Common myeloid progenitor, CD34-positive (primary cell): ENCODE data around the gene CFAP161.
A peak's percentile ranks its signal among the peaks of the same experiment; 100 is the strongest.

Experiments
- CTCF ChIA-PET: fragments of 350-600 bp; sonication (Branson Sonifier 250); formaldehyde crosslinking; loops from one replicate; lab custom pipeline; 2021; ENCODE audit warnings: antibody characterized with exemption; lab: Charles Lee
- POLR2A ChIA-PET: fragments of 350-600 bp; sonication (Branson Sonifier 250); formaldehyde crosslinking; loops from one replicate; lab custom pipeline; 2021; ENCODE audit warnings: antibody characterized with exemption; lab: Charles Lee
- DNase-seq, 3 donors: peaks; one replicate each; pipeline versions ENCODE4 v3.0.0 to v3.0.0-alpha.2; 2013
- H3K27ac ChIP-seq, 2 experiments: 1 replicate in 1 of 2; 2 replicates in 1 of 2; pipeline ENCODE4 v1.7.0; 2013; ENCODE audit warnings: inconsistent platforms in 2 of 2, low read length in 2 of 2, mild to moderate bottlenecking in 2 of 2, low read depth in 1 of 2, moderate library complexity in 1 of 2; ENCODE audit not compliant: severe bottlenecking in 2 of 2, insufficient read depth in 1 of 2, poor library complexity in 1 of 2
- H3K27me3 ChIP-seq, 5 experiments: replicated peaks in 2 of 5; 1 replicate in 3 of 5; 2 replicates in 2 of 5; pipeline versions ENCODE4 v1.6.1 to v1.7.0; 2013; ENCODE audit warnings: low read length in 4 of 5, mild to moderate bottlenecking in 2 of 5, moderate library complexity in 2 of 5, inconsistent platforms in 1 of 5; ENCODE audit not compliant: insufficient read depth in 5 of 5, control insufficient read depth in 4 of 5
- H3K36me3 ChIP-seq, 4 experiments: 1 replicate in 2 of 4; 2 replicates in 2 of 4; pipeline versions ENCODE4 v1.6.1 to v1.7.0; 2013; ENCODE audit warnings: low read length in 3 of 4, control low read depth in 1 of 4, mild to moderate bottlenecking in 1 of 4; ENCODE audit not compliant: control insufficient read depth in 4 of 4, insufficient read depth in 4 of 4
- H3K4me1 ChIP-seq, 4 experiments: 1 replicate in 3 of 4; 2 replicates in 1 of 4; pipeline versions ENCODE4 v1.6.1 to v1.7.1; 2013; ENCODE audit warnings: low read length in 3 of 4, mild to moderate bottlenecking in 3 of 4, control low read depth in 1 of 4, inconsistent platforms in 1 of 4, moderate library complexity in 1 of 4; ENCODE audit not compliant: control insufficient read depth in 4 of 4, insufficient read depth in 4 of 4; ENCODE audit errors: control extremely low read depth in 1 of 4
- H3K4me3 ChIP-seq, 7 experiments: 1 replicate in 4 of 7; 2 replicates in 3 of 7; pipeline versions ENCODE4 v1.5.1 to v1.7.0; 2013; ENCODE audit warnings: mild to moderate bottlenecking in 7 of 7, low read length in 6 of 7, moderate library complexity in 6 of 7, inconsistent platforms in 2 of 7, low read depth in 2 of 7, control low read depth in 1 of 7; ENCODE audit not compliant: insufficient read depth in 4 of 7, control insufficient read depth in 1 of 7; ENCODE audit errors: extremely low read depth in 1 of 7
- H3K9me3 ChIP-seq, 5 experiments: 1 replicate in 4 of 5; 2 replicates in 1 of 5; pipeline versions ENCODE4 v1.6.1 to v1.7.1; 2013; ENCODE audit warnings: low read length in 4 of 5, mild to moderate bottlenecking in 2 of 5, inconsistent platforms in 1 of 5, low read depth in 1 of 5, moderate library complexity in 1 of 5; ENCODE audit not compliant: control insufficient read depth in 4 of 5, insufficient read depth in 2 of 5; ENCODE audit errors: control extremely low read depth in 1 of 5
- WGBS: methylation state at CpG from one replicate; pipeline ENCODE4 v1.1.5; 2013; ENCODE audit not compliant: insufficient coverage; 5-methylcytosine and 5-hydroxymethylcytosine counted together

Gene CFAP161

GRCh38 chr15:81176291-81176893 lies 42.3 kb downstream of the CFAP161 start:
- ChIA-PET POLR2A (no interaction called here), CTCF (interaction anchor here (2.3 kb wide), 1 partner anchor 12 kb away, joined by 11 read pairs; no protein-coding TSS in a partner anchor)
- Histone ChIP-seq H3K4me3 (no peak overlapping the region), H3K4me1 (no peaks in the 10 kb centered on the region), H3K36me3 (no peaks in the 10 kb centered on the region), H3K27ac (no peak overlapping the region), H3K27me3 (peaks cover 0 to 3% (median 0%) of the 10 kb centered on the region in 5 experiments), H3K9me3 (no peaks in the 10 kb centered on the region)
- DNase-seq, result no peak
- WGBS, result 97% methylated on average over 14 of the region's 16 CpGs

DNA sequence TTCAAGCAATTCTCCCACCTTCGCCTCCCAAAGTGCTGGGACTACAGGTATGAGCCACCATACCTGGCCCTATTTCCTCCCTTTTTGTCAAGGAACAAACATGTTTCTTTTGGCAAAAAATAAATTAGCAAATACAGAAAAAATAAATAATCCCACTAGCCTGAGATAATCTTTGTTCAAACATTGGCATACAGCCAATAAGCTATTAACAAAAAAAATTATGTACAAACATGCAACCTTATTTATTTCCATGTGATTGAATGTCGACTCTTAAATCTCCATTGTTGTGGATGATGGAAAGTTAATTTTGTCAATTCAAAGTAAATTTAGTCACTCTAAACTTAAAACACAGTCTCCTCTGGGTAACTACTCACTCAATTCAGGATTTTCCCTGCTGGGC lies 44.3 kb downstream of the CFAP161 start:
- Histone ChIP-seq H3K27ac (no peak overlapping the region), H3K27me3 (peaks cover 0 to 5% (median 0%) of the 10 kb centered on the region in 5 experiments), H3K4me1 (peaks cover 8 to 16% (median 11%) of the 10 kb centered on the region in 4 experiments), H3K4me3 (no peak overlapping the region), H3K9me3 (no peaks in the 10 kb centered on the region), H3K36me3 (no peaks in the 10 kb centered on the region)
- WGBS, result 86% methylated on average over 1 of the region's 2 CpGs
- no peak for DNase-seq
- ChIA-PET POLR2A (no interaction called here), CTCF (interaction anchor here (1.4 to 1.8 kb wide), 3 partner anchors 22 to 88 kb away, joined by 4 to 6 read pairs (median 5); no protein-coding TSS in a partner anchor)

DNA sequence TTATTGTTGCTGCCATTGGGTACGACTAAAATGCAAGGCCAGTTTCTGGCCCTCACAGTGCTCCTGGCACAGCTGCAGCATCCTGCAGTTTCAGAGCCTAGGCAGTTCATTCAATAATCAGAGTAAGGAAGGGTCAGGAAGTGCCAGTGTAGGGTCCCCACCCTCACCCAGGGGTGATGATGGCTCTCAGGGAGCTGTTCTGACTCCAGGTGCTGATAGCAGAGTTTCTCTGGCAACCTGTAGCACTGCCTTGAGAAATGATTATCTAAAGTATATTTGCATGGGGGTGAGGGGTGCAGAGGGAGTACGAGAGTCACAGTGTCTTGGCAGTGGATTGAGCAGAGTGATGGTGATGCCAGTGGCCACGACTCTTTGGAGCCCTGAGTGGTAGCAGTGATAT lies 47.1 kb downstream of the CFAP161 start:
- DNase-seq, result peak in 1 of 3 donors; percentile 22
- POLR2A ChIA-PET, result no interaction called here
- Histone ChIP-seq H3K4me3 (no peak overlapping the region), H3K4me1 (peaks cover 8 to 31% (median 19%) of the 10 kb centered on the region in 4 experiments), H3K27ac (no peak overlapping the region), H3K36me3 (no peaks in the 10 kb centered on the region), H3K9me3 (no peaks in the 10 kb centered on the region), H3K27me3 (peaks cover 0 to 8% (median 0%) of the 10 kb centered on the region in 5 experiments)
- WGBS, result 95% methylated on average over 3 of the region's 3 CpGs
- CTCF ChIA-PET, result interaction anchor here (1.2 to 1.4 kb wide), 2 partner anchors 13 to 25 kb away, joined by 3 to 4 read pairs; no protein-coding TSS in a partner anchor

GRCh38 chr15:81182031-81182755 lies 48.1 kb downstream of the CFAP161 start:
- Histone ChIP-seq H3K27me3 (peaks cover 0 to 8% (median 0%) of the 10 kb centered on the region in 5 experiments), H3K27ac (no peak overlapping the region), H3K9me3 (no peaks in the 10 kb centered on the region), H3K4me3 (peak overlapping the region in 3 of 7 experiments; percentile 32 to 63 (median 59)), H3K4me1 (peaks cover 8 to 31% (median 19%) of the 10 kb centered on the region in 4 experiments), H3K36me3 (no peaks in the 10 kb centered on the region)
- 35% methylated on average over 10 of the region's 13 CpGs for WGBS
- ChIA-PET POLR2A (no interaction called here), CTCF (interaction anchor here (0.7 to 4.0 kb wide), 4 partner anchors 14 to 83 kb away, joined by 3 to 22 read pairs (median 6); no protein-coding TSS in a partner anchor)
- DNase-seq, result peak in 2 of 3 donors; percentile 14 to 29

DNA sequence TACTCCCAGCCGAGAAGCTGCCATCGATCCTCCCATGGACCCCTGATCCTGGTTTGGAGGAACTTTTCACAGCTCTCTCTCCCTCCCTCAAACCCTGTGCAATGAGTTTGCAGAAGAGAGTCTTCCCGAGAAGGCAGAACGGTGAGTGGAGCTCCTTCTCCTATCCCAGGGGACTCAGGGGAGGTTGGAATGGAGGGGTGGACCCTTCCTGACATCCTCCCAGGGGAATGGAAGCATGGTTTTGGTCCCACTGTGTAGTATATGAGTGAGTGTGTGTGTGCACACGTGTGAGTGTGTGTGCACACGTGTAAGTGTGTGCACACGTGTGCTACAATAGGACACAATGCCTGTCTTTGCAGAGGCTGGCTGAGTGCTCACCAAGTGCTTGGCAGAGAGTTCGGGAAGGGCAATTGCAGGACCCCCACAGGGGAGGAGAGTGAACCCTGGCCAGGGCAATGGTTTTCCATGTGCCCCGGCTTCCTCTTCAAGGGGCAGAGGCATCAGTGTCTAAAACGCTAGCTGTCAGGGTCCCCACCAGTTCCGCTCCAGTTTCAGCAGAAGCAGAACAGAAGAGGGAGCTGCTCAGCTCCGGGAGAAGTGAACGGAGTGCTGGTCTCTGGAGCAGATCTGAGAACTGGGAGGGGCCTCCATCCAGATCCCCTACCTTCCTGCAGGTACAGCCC lies 48.8 kb downstream of the CFAP161 start:
- peak; percentile 18 to 37 (median 28) for DNase-seq
- Histone ChIP-seq H3K4me3 (peak overlapping the region in 5 of 7 experiments; percentile 0 to 63 (median 32)), H3K27me3 (peaks cover 0 to 8% (median 0%) of the 10 kb centered on the region in 5 experiments), H3K36me3 (no peaks in the 10 kb centered on the region), H3K4me1 (peaks cover 8 to 31% (median 19%) of the 10 kb centered on the region in 4 experiments), H3K9me3 (no peaks in the 10 kb centered on the region), H3K27ac (no peak overlapping the region)
- POLR2A ChIA-PET, result no interaction called here
- 33% methylated on average over 12 of the region's 13 CpGs for WGBS
- CTCF ChIA-PET, result interaction anchor here (0.7 to 4.0 kb wide), 8 partner anchors 8 to 83 kb away, joined by 3 to 22 read pairs (median 3); no protein-coding TSS in a partner anchor

DNA sequence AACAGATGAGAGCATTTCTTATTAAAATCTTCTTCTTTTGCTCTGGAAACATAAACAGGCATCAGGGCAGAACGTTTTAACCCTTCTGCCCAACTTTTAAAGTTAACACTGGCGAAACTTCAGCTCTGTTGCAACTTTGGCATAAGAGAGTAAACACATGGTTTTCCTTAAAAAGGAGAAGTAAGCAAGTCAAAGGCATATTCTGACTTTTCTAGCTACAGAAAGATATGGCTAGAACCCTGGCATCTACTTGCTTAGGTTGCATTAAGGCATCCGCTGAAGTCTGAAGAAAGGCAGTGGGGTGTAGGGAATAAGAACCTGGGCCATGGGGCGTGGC lies 49.3 kb downstream of the CFAP161 start:
- H3K27me3 ChIP-seq, result peaks cover 0 to 8% (median 0%) of the 10 kb centered on the region in 5 experiments
- ChIA-PET POLR2A (no interaction called here), CTCF (interaction anchor here (0.7 to 4.0 kb wide), 7 partner anchors 9 to 82 kb away, joined by 3 to 22 read pairs (median 3); no protein-coding TSS in a partner anchor)
- 71% methylated on average over 4 of the region's 4 CpGs for WGBS
- H3K27ac ChIP-seq, result no peak overlapping the region
- peak in 2 of 3 donors; percentile 35 to 44 for DNase-seq
- H3K4me3 ChIP-seq, result peak overlapping the region in 2 of 7 experiments; percentile 32 to 63
- H3K4me1 ChIP-seq, result peaks cover 8 to 31% (median 19%) of the 10 kb centered on the region in 4 experiments
- no peaks in the 10 kb centered on the region for H3K36me3 ChIP-seq
- H3K9me3 ChIP-seq, result no peaks in the 10 kb centered on the region
